Psoas muscle (tissue), 8 donors: ENCODE results near the gene TMEM175. TPM values are rescaled to one million over a fixed set of nuclear protein-coding genes. Genes with fewer than 3 reads are reported as not detected.
A peak's percentile ranks its signal among the peaks of the same experiment; 100 is the strongest.

ENCODE experiments used
- ATAC-seq, 4 donors: fragments of 200-7000 bp; cut with Tn5 transposase; one replicate each; pipeline ENCODE4 v1.9.1; 2020; ENCODE audit warnings: moderate library complexity in 3 of 4, mild to moderate bottlenecking in 2 of 4
- DNase-seq, 2 donors: peaks; one replicate each; pipeline ENCODE4 v3.0.0-alpha.2; 2020
- H3K27ac ChIP-seq: fragments of 200-600 bp; one replicate; pipeline ENCODE4 v1.8.0; 2022
- H3K27me3 ChIP-seq, 3 donors: fragments of 200-600 bp in 1 of 3; one replicate each; pipeline versions ENCODE4 v1.6.1 to v1.8.0; 2013 to 2022; ENCODE audit warnings: low read length in 2 of 3, mild to moderate bottlenecking in 2 of 3, moderate library complexity in 1 of 3; ENCODE audit not compliant: insufficient read depth in 3 of 3
- H3K36me3 ChIP-seq, 2 donors: fragments of 200-600 bp in 1 of 2; one replicate each; pipeline versions ENCODE4 v1.6.1 to v1.8.0; 2013 to 2022; ENCODE audit warnings: low read depth in 1 of 2, mild to moderate bottlenecking in 1 of 2, moderate library complexity in 1 of 2; ENCODE audit not compliant: insufficient read depth in 1 of 2
- H3K4me1 ChIP-seq: fragments of 200-600 bp; one replicate; pipeline ENCODE4 v1.8.0; 2022
- H3K4me3 ChIP-seq: fragments of 200-600 bp; one replicate; pipeline ENCODE4 v1.8.0; 2022; ENCODE audit warnings: mild to moderate bottlenecking
- H3K9me3 ChIP-seq: fragments of 200-600 bp; one replicate; pipeline ENCODE4 v1.8.0; 2022
- WGBS, 3 donors: extraction: QIAGEN DNeasy Blood & Tissue Kit; methylation state at CpG; one replicate each; pipeline versions ENCODE4 v1.1.6 to v1.1.7; 2013; 5-methylcytosine and 5-hydroxymethylcytosine counted together
- intact Hi-C, 2 donors: fragments of 100-400 bp; cut with DNase I; formaldehyde crosslinking; loops; one replicate each; pipeline versions ENCODE4 v1.11.0 to v1.14.2; 2022
- polyA plus RNA-seq, 3 donors: library from polyadenylated mRNA; stranded (reverse); fragments of 200-250 nt; gene quantifications; one replicate each; pipeline ENCODE4 v1.2.3, GENCODE V29; 2013
- total RNA-seq, 4 donors: library from RNA; stranded (reverse); fragmentation: NEBNext Ultra II Directional in 2 of 4; extraction: Animal tissue kit (Norgen Biotek cat#: 25700) in 2 of 4; gene quantifications; one replicate each; pipeline versions ENCODE4 v1.2.1 to v1.2.4, GENCODE V29; 2021 to 2023
- TF ChIP-seq, protein P1 (sequence below): fragments of 200-600 bp; IDR thresholded peaks from one replicate; pipeline ENCODE4 v1.8.0; 2022; ENCODE audit warnings: antibody characterized with exemption
- donor health status: healthy with polysubstance abuse.
- donor health status: DM: no; HTN: no; CAD: no; lungs with moderate emphysema.
- donor health status: Bipolar disorder and iron deficiency.
- donor health status: healthy.
- donor health status: DM: yes; HTN: yes; CAD: no.
- donor health status: DM: no; HTN: no; CAD: no.
- donor health status: DM: no; HTN: no; CAD: no.
- donor health status: DM: yes; HTN: yes; CAD: no.

The TMEM175 gene
- total and polyA plus RNA-seq, 7 donors = 8.7 to 23.9 (median 14.3) TPM

- DNase-seq = peak in 1 of 2 donors; percentile 28
- intact Hi-C loops = no loop called here
- 88 to 92% (median 92%) methylated on average over 29 to 30 of the region's 30 CpGs for WGBS, 3 donors
Observed at GRCh38 chr4:950136-951020, 18.1 kb downstream of the TMEM175 start.

DNA sequence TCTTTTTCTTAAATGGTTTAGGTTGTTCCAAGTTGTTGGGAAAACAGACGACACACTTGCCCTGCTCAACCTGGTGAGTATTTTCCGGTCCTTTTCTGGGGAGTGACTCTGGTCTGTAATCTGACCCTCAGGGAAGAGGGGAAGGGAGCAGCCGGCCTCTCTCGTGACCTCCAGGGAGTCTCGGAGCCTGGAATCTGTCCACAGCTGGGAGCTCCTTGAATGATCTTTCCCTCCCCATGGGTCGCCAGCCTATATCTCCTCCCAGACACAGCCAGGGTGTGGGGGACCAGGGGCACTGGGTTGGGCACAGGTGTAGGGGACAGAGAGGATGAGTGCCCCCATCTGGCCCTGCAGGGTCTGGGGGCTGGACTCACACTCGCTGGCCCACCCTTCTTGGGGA lies 18.9 kb downstream of the TMEM175 start:
- WGBS, 3 donors = 34 to 46% (median 44%) methylated on average over 7 of the region's 7 CpGs
- Histone ChIP-seq H3K9me3 (no peaks in the 10 kb centered on the region), H3K27ac (no peak overlapping the region), H3K27me3 (no peaks in the 10 kb centered on the region), H3K4me3 (no peak overlapping the region), H3K36me3 (peaks cover 0 to 36% of the 10 kb centered on the region in 2 donors), H3K4me1 (no peaks in the 10 kb centered on the region)
- TF ChIP-seq, protein P1, sequence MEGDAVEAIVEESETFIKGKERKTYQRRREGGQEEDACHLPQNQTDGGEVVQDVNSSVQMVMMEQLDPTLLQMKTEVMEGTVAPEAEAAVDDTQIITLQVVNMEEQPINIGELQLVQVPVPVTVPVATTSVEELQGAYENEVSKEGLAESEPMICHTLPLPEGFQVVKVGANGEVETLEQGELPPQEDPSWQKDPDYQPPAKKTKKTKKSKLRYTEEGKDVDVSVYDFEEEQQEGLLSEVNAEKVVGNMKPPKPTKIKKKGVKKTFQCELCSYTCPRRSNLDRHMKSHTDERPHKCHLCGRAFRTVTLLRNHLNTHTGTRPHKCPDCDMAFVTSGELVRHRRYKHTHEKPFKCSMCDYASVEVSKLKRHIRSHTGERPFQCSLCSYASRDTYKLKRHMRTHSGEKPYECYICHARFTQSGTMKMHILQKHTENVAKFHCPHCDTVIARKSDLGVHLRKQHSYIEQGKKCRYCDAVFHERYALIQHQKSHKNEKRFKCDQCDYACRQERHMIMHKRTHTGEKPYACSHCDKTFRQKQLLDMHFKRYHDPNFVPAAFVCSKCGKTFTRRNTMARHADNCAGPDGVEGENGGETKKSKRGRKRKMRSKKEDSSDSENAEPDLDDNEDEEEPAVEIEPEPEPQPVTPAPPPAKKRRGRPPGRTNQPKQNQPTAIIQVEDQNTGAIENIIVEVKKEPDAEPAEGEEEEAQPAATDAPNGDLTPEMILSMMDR = no peak
- peak in 1 of 2 donors; percentile 34 for DNase-seq
- intact Hi-C loops = no loop called here
- ATAC-seq = peak in 2 of 4 donors; percentile 53 to 59

More at GRCh38 chr4:950136-951020, 18.1 kb downstream of the TMEM175 start:
- Histone ChIP-seq H3K27me3 (no peaks in the 10 kb centered on the region), H3K36me3 (peaks cover 0 to 29% of the 10 kb centered on the region in 2 donors), H3K4me3 (no peak overlapping the region), H3K27ac (no peak overlapping the region), H3K4me1 (no peaks in the 10 kb centered on the region), H3K9me3 (no peaks in the 10 kb centered on the region)
- TF ChIP-seq, protein P1 = no peak
- ATAC-seq = no peak

- intact Hi-C loops = no loop called here
- TF ChIP-seq, protein P1 = no peak
Observed at GRCh38 chr4:951594-952468, 19.6 kb downstream of the TMEM175 start.

GRCh38 chr4:952881-953573 lies 20.8 kb downstream of the TMEM175 start:
- intact Hi-C loops = no loop called here
- 94% methylated on average over 28 of the region's 28 CpGs for WGBS, 3 donors
- ATAC-seq = no peak

More at GRCh38 chr4:951594-952468, 19.6 kb downstream of the TMEM175 start:
- Histone ChIP-seq H3K36me3 (peaks cover 0 to 39% of the 10 kb centered on the region in 2 donors), H3K9me3 (no peaks in the 10 kb centered on the region), H3K27me3 (no peaks in the 10 kb centered on the region), H3K27ac (no peak overlapping the region), H3K4me3 (no peak overlapping the region), H3K4me1 (no peaks in the 10 kb centered on the region)
- WGBS, 3 donors = 71 to 75% (median 72%) methylated on average over 23 of the region's 23 CpGs
- DNase-seq (peak in 1 of 2 donors; percentile 50), ATAC-seq (no peak)

More at GRCh38 chr4:952881-953573, 20.8 kb downstream of the TMEM175 start:
- TF ChIP-seq, protein P1 = no peak
- Histone ChIP-seq H3K36me3 (peaks cover 0 to 45% of the 10 kb centered on the region in 2 donors), H3K4me3 (no peak overlapping the region), H3K27ac (no peak overlapping the region), H3K4me1 (no peaks in the 10 kb centered on the region), H3K27me3 (no peaks in the 10 kb centered on the region), H3K9me3 (no peaks in the 10 kb centered on the region)
- peak in 1 of 2 donors; percentile 48 for DNase-seq
